Stimulated activated CD8-positive, alpha-beta memory T cell treated with anti-CD3 and anti-CD28 coated beads, Interleukin-4, amount 100 ng/mL, for 24 hours (primary cell): ENCODE data around the gene MLYCD.

Source experiments
- DNase-seq: peaks from one replicate; pipeline ENCODE4 v3.0.0-alpha.2; 2020; ENCODE audit warnings: low read depth

MLYCD gene

GRCh38 chr16:83970430-83970815 is 71.5 kb downstream of the MLYCD start:
- no peak for DNase-seq

DNA sequence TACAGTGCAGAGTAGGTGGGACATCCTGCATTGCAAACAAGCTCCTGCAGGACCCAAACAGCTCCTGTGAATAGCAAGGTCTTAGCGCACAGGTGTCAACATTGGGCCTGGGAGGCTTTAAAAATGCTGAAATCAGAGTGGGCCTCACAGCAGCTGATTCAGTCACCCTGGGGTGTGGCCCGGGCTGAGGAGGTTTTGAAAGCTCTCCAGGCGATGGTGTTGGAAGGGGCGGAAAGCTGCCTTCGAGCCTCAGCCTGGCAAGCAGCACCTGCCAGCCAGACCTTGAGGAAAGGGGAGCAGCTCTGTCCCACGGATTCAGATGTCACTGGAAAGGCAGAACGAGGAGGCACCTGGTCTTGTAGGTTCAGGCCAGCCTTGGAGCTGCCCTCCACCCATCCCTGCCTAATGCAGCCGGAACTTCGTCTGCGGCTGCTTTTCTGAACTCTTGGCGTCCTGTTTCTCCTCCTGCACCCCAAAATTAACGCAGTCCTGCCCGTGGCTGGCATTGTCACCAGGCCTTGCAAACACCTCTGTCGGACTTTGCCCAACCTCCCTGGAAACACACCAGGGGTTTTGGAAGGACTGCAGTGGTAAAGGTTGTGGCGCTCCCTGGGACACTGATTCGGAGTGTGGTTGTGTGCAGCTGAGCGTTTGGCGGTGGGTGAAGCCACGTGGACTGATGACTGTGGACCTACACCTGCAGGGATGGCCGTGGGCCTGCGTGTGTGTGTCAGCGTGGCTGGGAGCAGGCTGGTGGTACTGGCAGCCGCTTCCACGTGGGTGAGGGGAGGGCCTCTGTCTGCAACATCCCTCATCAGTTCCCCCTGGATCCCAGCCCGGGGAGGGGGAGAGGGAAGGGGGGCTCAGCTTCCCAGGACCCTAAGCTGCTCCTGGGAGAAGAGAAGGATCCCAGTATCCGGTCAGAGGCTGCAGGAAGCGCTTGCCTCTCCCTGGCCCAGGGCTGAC is 72.5 kb downstream of the MLYCD start:
- no peak for DNase-seq

DNA sequence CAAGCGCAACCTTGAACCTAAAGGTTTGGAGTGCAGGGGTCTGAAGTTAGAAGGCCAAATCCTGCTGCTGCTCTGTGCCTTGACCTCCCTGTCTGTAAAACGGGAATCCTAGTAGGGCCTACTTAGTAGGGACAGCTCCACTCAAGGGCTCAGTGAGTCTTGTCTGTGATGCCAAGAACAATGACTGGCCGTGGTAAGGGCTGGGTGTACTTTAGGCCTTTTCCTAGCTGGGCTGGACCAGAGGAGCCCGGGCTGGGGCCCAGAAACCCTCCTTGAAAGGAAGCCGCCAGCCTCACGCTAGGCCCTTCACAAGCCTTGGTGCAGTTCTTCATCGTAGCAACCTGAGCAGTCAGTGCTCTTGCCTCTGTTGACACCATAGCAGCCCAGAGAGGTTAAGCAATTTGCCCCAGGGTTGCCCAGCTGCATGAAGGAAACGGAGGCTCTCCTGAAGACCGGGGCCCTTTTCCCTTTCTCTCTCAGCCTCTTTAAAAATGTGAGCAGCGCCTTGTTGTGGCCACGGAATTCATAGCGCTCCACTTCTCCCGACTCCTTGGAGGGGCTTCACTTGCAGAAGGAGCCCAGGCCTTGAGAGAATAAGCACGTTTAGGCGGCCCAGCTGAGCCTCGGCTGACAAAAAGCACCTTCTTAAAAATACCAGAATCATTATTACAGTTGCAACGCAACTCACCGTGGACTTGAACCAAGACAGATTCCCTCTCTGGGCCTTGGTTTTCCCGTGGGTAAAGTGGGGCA is 73.5 kb downstream of the MLYCD start:
- DNase-seq, result no peak

DNA sequence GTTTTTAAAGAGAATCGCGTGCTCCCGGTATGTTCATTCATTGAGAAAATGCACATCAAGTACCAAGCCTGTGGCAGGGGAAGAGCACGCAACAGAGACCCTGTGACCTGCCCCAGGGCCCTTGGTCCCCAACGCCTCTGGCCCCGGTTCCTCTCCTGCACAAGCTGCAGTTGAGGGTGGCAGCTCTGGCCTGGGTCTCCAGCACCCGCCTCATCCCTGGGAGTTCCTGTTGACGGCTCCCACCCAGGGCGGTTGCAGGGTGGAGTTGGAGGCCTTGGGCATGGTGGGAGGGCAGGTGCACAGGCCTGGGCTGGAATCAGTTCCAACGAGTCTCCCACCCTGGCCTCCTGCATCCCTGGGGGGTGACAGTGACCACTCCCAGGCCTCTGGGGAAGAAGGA is 74.2 kb downstream of the MLYCD start:
- DNase-seq, result no peak

DNA sequence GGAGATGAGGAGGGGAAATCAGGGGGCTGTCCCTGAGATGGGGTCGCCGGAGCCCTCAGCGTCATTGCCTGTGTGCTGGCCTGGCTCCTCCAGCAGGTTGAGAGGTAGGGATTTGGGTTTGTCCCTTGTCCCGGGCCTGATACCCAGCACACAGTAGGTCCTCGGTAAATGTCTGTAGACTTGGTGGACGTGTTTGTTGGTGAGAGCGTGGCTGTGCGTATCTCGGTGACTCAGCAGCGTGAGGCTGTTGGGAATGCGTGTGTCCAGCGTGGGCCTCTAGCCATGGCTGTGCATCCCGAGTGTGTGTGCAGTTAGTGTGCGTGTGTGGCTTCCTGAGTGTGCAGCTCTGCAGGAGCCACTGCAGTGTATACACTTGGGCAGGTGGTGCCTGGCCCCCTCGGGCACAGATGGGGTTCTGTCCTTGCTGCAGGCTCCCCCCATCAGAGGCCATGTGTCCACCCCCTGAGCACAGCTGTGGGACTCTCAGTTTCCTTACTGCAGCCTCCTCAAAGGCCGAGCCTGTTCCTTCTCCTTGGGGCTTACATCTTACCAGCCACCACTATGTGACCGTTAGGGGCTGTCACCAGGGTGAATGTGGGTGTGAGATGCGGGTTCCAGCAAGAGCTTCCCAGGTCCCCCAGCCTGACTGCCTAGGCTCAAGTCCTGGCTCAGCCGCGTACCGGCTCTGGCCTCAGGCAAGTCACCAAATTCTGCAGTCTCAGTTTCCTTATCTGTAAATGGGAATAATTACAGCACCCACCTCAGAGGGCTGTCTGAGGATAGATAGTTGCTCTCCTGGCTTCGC is 74.9 kb downstream of the MLYCD start:
- DNase-seq, result no peak

DNA sequence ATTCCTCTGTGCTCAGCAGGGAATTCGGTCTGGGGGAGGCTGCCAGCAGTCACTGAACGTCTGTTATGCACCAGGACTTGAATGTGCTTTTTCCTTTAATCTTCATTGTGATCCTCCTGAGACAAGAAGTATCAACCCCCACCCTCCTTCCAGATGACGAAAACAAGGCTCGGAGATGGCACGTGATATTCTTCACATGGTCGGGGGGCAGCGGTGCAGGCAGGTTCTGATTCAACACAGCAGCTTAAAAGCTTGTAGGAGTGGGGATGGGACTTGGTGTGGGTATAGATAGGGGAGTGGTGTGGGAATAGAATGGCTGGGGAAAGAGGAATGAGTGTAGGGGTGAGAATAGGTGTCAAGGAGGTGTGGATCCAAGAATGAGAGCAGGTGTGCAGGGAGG is 75.6 kb downstream of the MLYCD start:
- no peak for DNase-seq

GRCh38 chr16:83975590-83976260 is 76.8 kb downstream of the MLYCD start:
- no peak for DNase-seq
